GM18498 (cell line): Measurements from ENCODE around the gene GALNT9.
"Not testable (repeated sequence)": the region's sequence is repeated elsewhere in the genome, so short reads cannot be mapped to it uniquely, and the experiment has no call there.

Source experiments
- ATAC-seq: cut with Tn5 transposase; IDR thresholded peaks from one replicate; pipeline ENCODE4 v1.9.1; 2021; ENCODE audit warnings: mild to moderate bottlenecking, moderate library complexity; ENCODE audit not compliant: unreplicated experiment

Gene GALNT9

GRCh38 chr12:132358241-132359225 is 29.1 kb upstream of the GALNT9 start:
- ATAC-seq, result not testable (repeated sequence)

- no peak for ATAC-seq
Observed at GRCh38 chr12:132357623-132358186, 28.3 kb upstream of the GALNT9 start.

- ATAC-seq, result no peak
Observed at GRCh38 chr12:132356691-132357622, 27.6 kb upstream of the GALNT9 start.

- ATAC-seq, result no peak
Observed at GRCh38 chr12:132355742-132356681, 26.6 kb upstream of the GALNT9 start.

- no peak for ATAC-seq
Observed at GRCh38 chr12:132354982-132355680, 25.7 kb upstream of the GALNT9 start.

GRCh38 chr12:132354211-132354981 is 25.0 kb upstream of the GALNT9 start:
- no peak for ATAC-seq

- no peak for ATAC-seq
Observed at GRCh38 chr12:132353811-132354210, 24.4 kb upstream of the GALNT9 start.

- ATAC-seq, result no peak
Observed at GRCh38 chr12:132352896-132353800, 23.8 kb upstream of the GALNT9 start.

- no peak for ATAC-seq
Observed at GRCh38 chr12:132351751-132352495, 22.5 kb upstream of the GALNT9 start.

- no peak for ATAC-seq
Observed at GRCh38 chr12:132349501-132350131, 20.2 kb upstream of the GALNT9 start.

- ATAC-seq, result no peak
Observed at GRCh38 chr12:132348176-132348575, 18.8 kb upstream of the GALNT9 start.

GRCh38 chr12:132347176-132347855 is 17.9 kb upstream of the GALNT9 start:
- ATAC-seq, result no peak

- ATAC-seq, result no peak
Observed at GRCh38 chr12:132346471-132347175, 17.2 kb upstream of the GALNT9 start.

- ATAC-seq, result no peak
Observed at GRCh38 chr12:132345561-132346200, 16.3 kb upstream of the GALNT9 start.

GRCh38 chr12:132345126-132345525 is 15.7 kb upstream of the GALNT9 start:
- ATAC-seq, result no peak
